Activated CD8-positive, alpha-beta T cell treated with anti-CD3 and anti-CD28 coated beads for 36 hours (primary cell): ENCODE measurements around the gene ULK2. TPM values are rescaled to one million over a fixed set of nuclear protein-coding genes. Genes with fewer than 3 reads are reported as not detected.

Experiments
- ATAC-seq: fragments of 200-7000 bp; cut with Tn5 transposase; one replicate; pipeline ENCODE4 v1.10.0; 2021; ENCODE audit warnings: mild to moderate bottlenecking, moderate library complexity
- CTCF ChIA-PET: fragments of 350-600 bp; sonication (Branson Sonifier 250); formaldehyde crosslinking; loops from one replicate; lab custom pipeline; 2021; ENCODE audit warnings: antibody characterized with exemption; lab: Charles Lee
- POLR2A ChIA-PET: fragments of 350-600 bp; sonication (Branson Sonifier 250); formaldehyde crosslinking; loops from one replicate; lab custom pipeline; 2021; ENCODE audit warnings: antibody characterized with exemption; lab: Charles Lee
- DNase-seq: peaks from one replicate; pipeline ENCODE4 v3.0.0-alpha.2; 2020
- H3K27ac Mint-ChIP-seq: one replicate; pipeline ENCODE4 v1.8.0; 2021; ENCODE audit warnings: mild to moderate bottlenecking, mixed read lengths
- H3K27me3 Mint-ChIP-seq: one replicate; pipeline ENCODE4 v1.8.0; 2021; ENCODE audit warnings: mixed read lengths
- H3K36me3 Mint-ChIP-seq: one replicate; pipeline ENCODE4 v1.8.0; 2021; ENCODE audit warnings: low read depth, mixed read lengths
- H3K4me1 Mint-ChIP-seq: one replicate; pipeline ENCODE4 v1.8.0; 2021; ENCODE audit warnings: low read depth, mixed read lengths
- H3K4me3 Mint-ChIP-seq: one replicate; pipeline ENCODE4 v1.8.0; 2021; ENCODE audit warnings: mild to moderate bottlenecking, moderate library complexity, mixed read lengths
- H3K9me3 Mint-ChIP-seq: one replicate; pipeline ENCODE4 v1.8.0; 2021; ENCODE audit warnings: mixed read lengths
- CTCF ChIP-seq: fragments of 200-600 bp; IDR thresholded peaks from one replicate; pipeline ENCODE4 v1.8.0; 2022; ENCODE audit warnings: antibody characterized with exemption, mild to moderate bottlenecking
- intact Hi-C: fragments of 100-400 bp; cut with micrococcal nuclease; formaldehyde crosslinking; loops from one replicate; pipeline ENCODE4 v1.10.0; 2022
- total RNA-seq, 2 experiments: library from RNA; stranded (reverse); gene quantifications; one replicate each; pipeline ENCODE4 v1.2.3, GENCODE V29; 2021

Gene ULK2
- total RNA-seq, 2 experiments from 2014 or later = 6.3 TPM

- intact Hi-C loops = no loop called here
- H3K4me3 Mint-ChIP-seq = no peak overlapping the region
- H3K9me3 Mint-ChIP-seq = no peaks in the 10 kb centered on the region
- H3K4me1 Mint-ChIP-seq = peaks cover 38% of the 10 kb centered on the region
- ChIA-PET POLR2A (interaction anchor here (2.0 kb wide), 1 partner anchor 20 kb away, joined by 6 read pairs; no protein-coding TSS in a partner anchor), CTCF (interaction anchor here (0.6 to 1.8 kb wide), 2 partner anchors 13 to 63 kb away, joined by 3 to 5 read pairs; partner anchors contain the start of gene ULK2)
- ATAC-seq = no peak
- no peaks in the 10 kb centered on the region for H3K27me3 Mint-ChIP-seq
- TF ChIP-seq CTCF = no peak
- no peak for DNase-seq
- no peak overlapping the region for H3K27ac Mint-ChIP-seq
- H3K36me3 Mint-ChIP-seq = no peaks in the 10 kb centered on the region
These were observed 12.7 kb upstream of the ULK2 start for GRCh38 chr17:19880393-19880792.

- Mint-ChIP-seq H3K36me3 (no peaks in the 10 kb centered on the region), H3K27me3 (no peaks in the 10 kb centered on the region), H3K4me3 (no peak overlapping the region), H3K9me3 (no peaks in the 10 kb centered on the region), H3K4me1 (peaks cover 39% of the 10 kb centered on the region), H3K27ac (no peak overlapping the region)
- DNase-seq (no peak), ATAC-seq (no peak)
- ChIA-PET POLR2A (interaction anchor here (1.4 to 2.1 kb wide), 2 partner anchors 10 to 13 kb away, joined by 4 to 5 read pairs; partner anchors contain the start of gene ULK2), CTCF (interaction anchor here (0.7 to 1.4 kb wide), 2 partner anchors 10 to 401 kb away, joined by 3 to 4 read pairs; partner anchors contain the start of gene ULK2)
- no peak for TF ChIP-seq CTCF
- intact Hi-C loops = no loop called here
These were observed 9.7 kb upstream of the ULK2 start for GRCh38 chr17:19877364-19877945.

GRCh38 chr17:19876529-19877161 lies 8.9 kb upstream of the ULK2 start:
- no peak for TF ChIP-seq CTCF
- H3K27me3 Mint-ChIP-seq = no peaks in the 10 kb centered on the region
- peaks cover 39% of the 10 kb centered on the region for H3K4me1 Mint-ChIP-seq
- intact Hi-C loops = no loop called here
- CTCF ChIA-PET = interaction anchor here (0.8 kb wide), 2 partner anchors 11 to 110 kb away, joined by 3 read pairs; no protein-coding TSS in a partner anchor
- H3K27ac Mint-ChIP-seq = peak overlapping the region; percentile 80
- H3K4me3 Mint-ChIP-seq = peak overlapping the region; percentile 14
- POLR2A ChIA-PET = interaction anchor here (0.6 to 1.4 kb wide), 2 partner anchors 12 to 80 kb away, joined by 3 to 4 read pairs; no protein-coding TSS in a partner anchor
- DNase-seq (peak; percentile 55), ATAC-seq (peak; percentile 80)
- no peaks in the 10 kb centered on the region for H3K36me3 Mint-ChIP-seq
- no peaks in the 10 kb centered on the region for H3K9me3 Mint-ChIP-seq

GRCh38 chr17:19874256-19874655 lies 6.5 kb upstream of the ULK2 start:
- intact Hi-C loops = no loop called here
- Mint-ChIP-seq H3K27ac (no peak overlapping the region), H3K9me3 (no peaks in the 10 kb centered on the region), H3K4me1 (peaks cover 37% of the 10 kb centered on the region), H3K27me3 (no peaks in the 10 kb centered on the region), H3K36me3 (no peaks in the 10 kb centered on the region), H3K4me3 (no peak overlapping the region)
- no peak for TF ChIP-seq CTCF
- CTCF ChIA-PET = no interaction called here
- DNase-seq (no peak), ATAC-seq (no peak)
- POLR2A ChIA-PET = no interaction called here

- ChIA-PET CTCF (no interaction called here), POLR2A (no interaction called here)
- Mint-ChIP-seq H3K9me3 (no peaks in the 10 kb centered on the region), H3K27ac (no peak overlapping the region), H3K4me3 (no peak overlapping the region), H3K36me3 (no peaks in the 10 kb centered on the region), H3K27me3 (no peaks in the 10 kb centered on the region), H3K4me1 (peaks cover 37% of the 10 kb centered on the region)
- no peak for TF ChIP-seq CTCF
- intact Hi-C loops = no loop called here
- no peak for DNase-seq
- no peak for ATAC-seq
These were observed 5.6 kb upstream of the ULK2 start for GRCh38 chr17:19873346-19873745.
